Transverse colon (tissue), 3 donors: ENCODE results near the gene PPP3CA.

Experiments used
- CTCF ChIP-seq, 5 experiments: fragments of 200-600 bp in 3 of 5; fragments of 450-650 bp in 2 of 5; sonication (generic) in 3 of 5; IDR thresholded peaks; 1 replicate in 2 of 5; 2 replicates in 3 of 5; pipeline ENCODE4 v1.5.1; 2016 to 2017; ENCODE audit warnings: antibody characterized with exemption in 5 of 5, inconsistent platforms in 3 of 5, mild to moderate bottlenecking in 2 of 5, moderate library complexity in 1 of 5
- POLR2A ChIP-seq: fragments of 450-650 bp; IDR thresholded peaks from one replicate; pipeline ENCODE4 v1.6.1; 2016; ENCODE audit warnings: antibody characterized with exemption, mild to moderate bottlenecking, moderate library complexity

GRCh38 chr4:101210331-101210730, 137.0 kb downstream of the PPP3CA start:
- no peak for TF ChIP-seq POLR2A
- no peak for TF ChIP-seq CTCF (IDR thresholded peaks at IDR 0.05)
